22Rv1 (cell line): ENCODE data around the gene PCGF6.
"Not testable (repeated sequence)": the region's sequence is repeated elsewhere in the genome, so short reads cannot be mapped to it uniquely, and the experiment has no call there.

Experiments
- CTCF ChIP-seq: fragments of 450-650 bp; IDR thresholded peaks from 2 replicates; pipeline ENCODE4 v1.5.1; 2017; ENCODE audit warnings: mild to moderate bottlenecking
- ZFX ChIP-seq: fragments of 450-650 bp; IDR thresholded peaks from 2 replicates; pipeline ENCODE4 v1.6.1; 2017; ENCODE audit warnings: antibody characterized with exemption, borderline replicate concordance

DNA sequence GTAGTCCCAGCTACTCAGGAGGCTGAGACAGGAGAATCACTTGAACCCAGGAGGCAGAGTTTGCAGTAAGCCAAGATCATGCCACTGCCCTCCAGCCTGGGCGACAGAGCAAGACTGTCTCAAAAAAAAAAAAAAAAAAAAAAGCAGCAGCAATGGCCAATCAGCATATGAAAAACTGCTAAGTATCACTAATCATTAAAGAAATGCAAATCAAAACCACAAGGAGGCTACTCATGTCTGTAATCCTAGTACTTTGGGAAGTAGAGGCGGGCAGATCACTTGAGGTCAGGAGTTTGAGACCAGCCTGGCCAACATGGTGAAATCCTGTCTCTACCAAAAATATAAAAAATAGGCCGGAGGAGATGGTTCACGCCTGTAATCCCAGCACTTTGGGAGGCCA is 3.6 kb upstream of the PCGF6 start:
- not testable (repeated sequence) for TF ChIP-seq CTCF, ZFX
